B cell (primary cell): ENCODE results near the gene GAL. TPM values are rescaled to one million over a fixed set of nuclear protein-coding genes. Genes with fewer than 3 reads are reported as not detected.

Experiments used
- ATAC-seq: fragments of 200-7000 bp; cut with Tn5 transposase; one replicate; pipeline ENCODE4 v1.10.0; 2021; ENCODE audit warnings: low read depth, mild to moderate bottlenecking, moderate number of reproducible peaks, moderate library complexity
- CTCF ChIA-PET: fragments of 350-600 bp; sonication (Branson Sonifier 250); formaldehyde crosslinking; loops from one replicate; lab custom pipeline; 2021; ENCODE audit warnings: antibody characterized with exemption, inconsistent platforms; lab: Charles Lee
- POLR2A ChIA-PET: fragments of 350-600 bp; sonication (Branson Sonifier 250); formaldehyde crosslinking; loops from one replicate; lab custom pipeline; 2021; ENCODE audit warnings: antibody characterized with exemption; lab: Charles Lee
- DNase-seq: peaks from one replicate; pipeline ENCODE4 v3.0.0; 2013
- H2AFZ ChIP-seq: 2 replicates; pipeline ENCODE4 v1.6.1; 2012; ENCODE audit warnings: mild to moderate bottlenecking, low read depth, low read length; ENCODE audit not compliant: insufficient read depth, poor library complexity, severe bottlenecking
- H3K27ac ChIP-seq, 2 donors: 1 replicate in 1 of 2; 2 replicates in 1 of 2; pipeline ENCODE4 v1.5.1; 2012 to 2013; ENCODE audit warnings: low read length in 2 of 2, mild to moderate bottlenecking in 2 of 2, moderate library complexity in 1 of 2
- H3K27me3 ChIP-seq, 4 experiments: fragments of 200-600 bp in 1 of 4; sonication (generic) in 1 of 4; replicated peaks in 1 of 4; 1 replicate in 2 of 4; 2 replicates in 2 of 4; pipeline versions ENCODE4 v1.6.1 to v1.7.0; 2013 to 2016; ENCODE audit warnings: low read length in 3 of 4, mild to moderate bottlenecking in 2 of 4, mixed read lengths in 1 of 4, moderate library complexity in 1 of 4; ENCODE audit not compliant: insufficient read depth in 4 of 4, control insufficient read depth in 3 of 4; ENCODE audit errors: control extremely low read depth in 1 of 4
- H3K36me3 ChIP-seq, 2 experiments: replicated peaks in 1 of 2; 1 replicate in 1 of 2; 2 replicates in 1 of 2; pipeline versions ENCODE4 v1.6.1 to v1.7.1; 2013; ENCODE audit warnings: low read length in 1 of 2; ENCODE audit not compliant: insufficient read depth in 2 of 2, control insufficient read depth in 1 of 2; ENCODE audit errors: control extremely low read depth in 1 of 2, extremely low read depth in 1 of 2
- H3K4me1 ChIP-seq, 2 donors: fragments of 200-600 bp in 1 of 2; sonication (generic) in 1 of 2; 1 replicate in 1 of 2; 2 replicates in 1 of 2; pipeline versions ENCODE4 v1.5.1 to v1.6.1; 2013 to 2017; ENCODE audit warnings: low read length in 2 of 2; ENCODE audit not compliant: control insufficient read depth in 2 of 2, insufficient read depth in 2 of 2
- H3K4me2 ChIP-seq: replicated peaks from 2 replicates; pipeline ENCODE3; 2012; ENCODE audit warnings: mild to moderate bottlenecking, low read depth, low read length; ENCODE audit not compliant: poor library complexity, severe bottlenecking
- H3K4me3 ChIP-seq, 5 experiments: fragments of 200-600 bp in 1 of 5; sonication (generic) in 1 of 5; 1 replicate in 3 of 5; 2 replicates in 2 of 5; pipeline versions ENCODE4 v1.5.1 to v1.7.0; 2011 to 2016; ENCODE audit warnings: low read length in 4 of 5, mild to moderate bottlenecking in 4 of 5, low read depth in 2 of 5, control low read depth in 1 of 5, moderate library complexity in 1 of 5; ENCODE audit not compliant: insufficient read depth in 1 of 5; ENCODE audit errors: control extremely low read depth in 1 of 5, extremely low read depth in 1 of 5
- H3K79me2 ChIP-seq: fragments of 200-600 bp; sonication (generic); one replicate; pipeline ENCODE4 v1.6.0; 2016; ENCODE audit warnings: low read length; ENCODE audit not compliant: control insufficient read depth, insufficient read depth
- H3K9ac ChIP-seq: fragments of 200-600 bp; sonication (generic); 2 replicates; pipeline ENCODE4 v1.6.1; 2017; ENCODE audit warnings: mild to moderate bottlenecking, low read length, moderate library complexity
- H3K9me3 ChIP-seq, 3 donors: one replicate each; pipeline versions ENCODE4 v1.6.1 to v1.7.1; 2013; ENCODE audit warnings: low read length in 2 of 3; ENCODE audit not compliant: control insufficient read depth in 2 of 3, insufficient read depth in 1 of 3; ENCODE audit errors: control extremely low read depth in 1 of 3
- H4K20me1 ChIP-seq: 2 replicates; pipeline ENCODE4 v1.6.0; 2012; ENCODE audit warnings: mild to moderate bottlenecking, low read length; ENCODE audit not compliant: insufficient read depth, control insufficient read depth, poor library complexity, severe bottlenecking
- H3K27ac Mint-ChIP-seq: one replicate; pipeline ENCODE4 v1.8.0; 2021; ENCODE audit warnings: mixed read lengths
- H3K27me3 Mint-ChIP-seq: one replicate; pipeline ENCODE4 v1.8.0; 2021; ENCODE audit warnings: mixed read lengths
- H3K4me1 Mint-ChIP-seq: one replicate; pipeline ENCODE4 v1.8.0; 2021; ENCODE audit warnings: mixed read lengths
- H3K4me3 Mint-ChIP-seq: one replicate; pipeline ENCODE4 v1.8.0; 2021; ENCODE audit warnings: mixed read lengths
- H3K9me3 Mint-ChIP-seq: one replicate; pipeline ENCODE4 v1.8.0; 2022; ENCODE audit warnings: mixed read lengths; ENCODE audit not compliant: insufficient read depth
- CTCF ChIP-seq: fragments of 200-600 bp; IDR thresholded peaks from one replicate; pipeline ENCODE4 v1.8.0; 2022; ENCODE audit warnings: antibody characterized with exemption, mild to moderate bottlenecking
- EZH2 ChIP-seq: IDR thresholded peaks from 2 replicates; pipeline ENCODE4 v1.6.1; 2012; ENCODE audit warnings: borderline replicate concordance, low read depth, mild to moderate bottlenecking, moderate library complexity, low read length; ENCODE audit not compliant: insufficient read depth, poor library complexity, severe bottlenecking
- WGBS: methylation state at CpG from one replicate; pipeline ENCODE4 v1.1.5; 2013; ENCODE audit warnings: missing lambda C conversion rate; ENCODE audit not compliant: insufficient coverage; 5-methylcytosine and 5-hydroxymethylcytosine counted together
- intact Hi-C: fragments of 100-400 bp; cut with micrococcal nuclease; formaldehyde crosslinking; loops from one replicate; pipeline ENCODE4 v1.10.0; 2022
- polyA plus RNA-seq: library from polyadenylated mRNA; depleted of rRNA; stranded (reverse); fragments of >200 nt; gene quantifications from 2 replicates; pipeline ENCODE4 v1.2.3, GENCODE V29; 2012
- total RNA-seq, 2 donors: library from RNA; stranded (reverse); fragments of 120-200 nt in 1 of 2; gene quantifications; 1 replicate in 1 of 2; 2 replicates in 1 of 2; pipeline versions ENCODE4 v1.2.3 to v1.2.4, GENCODE V29; 2013 to 2022

The GAL gene
- total and polyA plus RNA-seq, 2 donors (not counting 1 experiment from before 2014, with no cell fraction given) = not detected

- no peak overlapping the region for H3K27ac Mint-ChIP-seq
- POLR2A ChIA-PET = no interaction called here
- H3K9me3 Mint-ChIP-seq = no peaks in the 10 kb centered on the region
- no peaks in the 10 kb centered on the region for H3K79me2 ChIP-seq
- no peak overlapping the region for H3K4me3 ChIP-seq
- H2AFZ ChIP-seq = no peak overlapping the region
- intact Hi-C loops = no loop called here
- H3K27me3 ChIP-seq = peaks cover 0 to 36% (median 5%) of the 10 kb centered on the region in 4 experiments
- peaks cover 0 to 4% (median 0%) of the 10 kb centered on the region in 3 donors for H3K9me3 ChIP-seq
- H3K4me2 ChIP-seq = no peak overlapping the region
- no peak for TF ChIP-seq EZH2
- TF ChIP-seq CTCF = no peak
- no peaks in the 10 kb centered on the region for H4K20me1 ChIP-seq
- no peak overlapping the region for H3K4me3 Mint-ChIP-seq
- ATAC-seq = no peak
- H3K27me3 Mint-ChIP-seq = peaks cover 43% of the 10 kb centered on the region
- 55% methylated on average over 9 of the region's 9 CpGs for WGBS
- no peaks in the 10 kb centered on the region for H3K36me3 ChIP-seq
- H3K4me1 ChIP-seq = peaks cover 0 to 4% of the 10 kb centered on the region in 2 donors
- no peaks in the 10 kb centered on the region for H3K4me1 Mint-ChIP-seq
- no peak overlapping the region for H3K27ac ChIP-seq
- CTCF ChIA-PET = no interaction called here
- DNase-seq = no peak
- H3K9ac ChIP-seq = no peak overlapping the region
Observed at GRCh38 chr11:68682531-68682961, 1.8 kb upstream of the GAL start.

GRCh38 chr11:68683121-68683520 is 1.2 kb upstream of the GAL start:
- Histone ChIP-seq H2AFZ (no peak overlapping the region), H3K4me3 (no peak overlapping the region), H3K36me3 (no peaks in the 10 kb centered on the region), H3K4me2 (no peak overlapping the region), H3K9ac (no peak overlapping the region), H3K79me2 (no peaks in the 10 kb centered on the region), H4K20me1 (no peaks in the 10 kb centered on the region), H3K9me3 (peaks cover 0 to 4% (median 0%) of the 10 kb centered on the region in 3 donors), H3K27ac (no peak overlapping the region), H3K4me1 (peaks cover 0 to 4% of the 10 kb centered on the region in 2 donors), H3K27me3 (peaks cover 0 to 36% (median 5%) of the 10 kb centered on the region in 4 experiments)
- TF ChIP-seq EZH2 (no peak), CTCF (no peak)
- Mint-ChIP-seq H3K4me1 (no peaks in the 10 kb centered on the region), H3K4me3 (no peak overlapping the region), H3K27me3 (peaks cover 42% of the 10 kb centered on the region), H3K9me3 (no peaks in the 10 kb centered on the region), H3K27ac (no peak overlapping the region)
- no peak for DNase-seq
- POLR2A ChIA-PET = no interaction called here
- CTCF ChIA-PET = no interaction called here
- 88% methylated on average over 7 of the region's 7 CpGs for WGBS
- intact Hi-C loops = no loop called here
- no peak for ATAC-seq
